Mesenchymal stem cell (in vitro differentiated cells and primary cell): ENCODE results near the gene MYO1E.

Source experiments
- DNase-seq: peaks from one replicate; pipeline ENCODE4 v3.0.0-alpha.2; 2013
- H2AFZ ChIP-seq: one replicate; pipeline ENCODE4 v1.6.1; 2013; ENCODE audit warnings: low read depth, mild to moderate bottlenecking, control low read depth, inconsistent platforms, low read length, moderate library complexity
- H2AK5ac ChIP-seq: 2 replicates; pipeline ENCODE4 v1.6.1; 2013; ENCODE audit warnings: low read length, moderate library complexity, mild to moderate bottlenecking, inconsistent platforms; ENCODE audit not compliant: severe bottlenecking
- H2BK120ac ChIP-seq: one replicate; pipeline ENCODE4 v1.6.1; 2013; ENCODE audit warnings: low read depth, mild to moderate bottlenecking, inconsistent platforms, low read length, moderate library complexity
- H2BK12ac ChIP-seq, 2 experiments: one replicate each; pipeline ENCODE4 v1.6.1; 2013; ENCODE audit warnings: inconsistent platforms in 2 of 2, low read length in 2 of 2, mild to moderate bottlenecking in 2 of 2, moderate library complexity in 2 of 2, control low read depth in 1 of 2
- H2BK15ac ChIP-seq: one replicate; pipeline ENCODE4 v1.6.1; 2013; ENCODE audit warnings: mild to moderate bottlenecking, low read depth, inconsistent platforms; ENCODE audit not compliant: poor library complexity, severe bottlenecking
- H2BK5ac ChIP-seq: 2 replicates; pipeline ENCODE4 v1.6.1; 2013; ENCODE audit warnings: low read depth, mild to moderate bottlenecking, low read length, control low read depth, inconsistent platforms; ENCODE audit not compliant: poor library complexity, severe bottlenecking
- H3K14ac ChIP-seq, 2 experiments: one replicate each; pipeline ENCODE4 v1.6.1; 2013; ENCODE audit warnings: inconsistent platforms in 2 of 2, low read length in 2 of 2, control low read depth in 1 of 2, mild to moderate bottlenecking in 1 of 2, moderate library complexity in 1 of 2
- H3K18ac ChIP-seq, 2 experiments: one replicate each; pipeline ENCODE4 v1.6.1; 2013; ENCODE audit warnings: inconsistent platforms in 2 of 2, low read length in 2 of 2, control low read depth in 1 of 2, low read depth in 1 of 2, mild to moderate bottlenecking in 1 of 2
- H3K23ac ChIP-seq, 2 experiments: one replicate each; pipeline ENCODE4 v1.6.1; 2013; ENCODE audit warnings: inconsistent platforms in 2 of 2, low read length in 2 of 2, mild to moderate bottlenecking in 2 of 2, moderate library complexity in 2 of 2, control low read depth in 1 of 2
- H3K27ac ChIP-seq: 2 replicates; pipeline ENCODE4 v1.5.1; 2013; ENCODE audit warnings: mild to moderate bottlenecking, moderate library complexity, low read length, control low read depth, inconsistent platforms; ENCODE audit not compliant: poor library complexity, severe bottlenecking
- H3K27me3 ChIP-seq, 2 experiments: 2 replicates each; pipeline versions ENCODE4 v1.6.1 to v1.7.0; 2013; ENCODE audit warnings: low read length in 2 of 2, mild to moderate bottlenecking in 2 of 2, moderate library complexity in 2 of 2, control low read depth in 1 of 2, inconsistent platforms in 1 of 2; ENCODE audit not compliant: control insufficient read depth in 1 of 2, insufficient read depth in 1 of 2
- H3K36me3 ChIP-seq, 2 experiments: 2 replicates each; pipeline versions ENCODE4 v1.6.1 to v1.7.0; 2013; ENCODE audit warnings: low read length in 2 of 2, control low read depth in 1 of 2, inconsistent platforms in 1 of 2, low read depth in 1 of 2, mild to moderate bottlenecking in 1 of 2; ENCODE audit not compliant: insufficient read depth in 2 of 2, control insufficient read depth in 1 of 2
- H3K4ac ChIP-seq, 2 experiments: one replicate each; pipeline ENCODE4 v1.6.1; 2013; ENCODE audit warnings: inconsistent platforms in 2 of 2, low read length in 2 of 2, mild to moderate bottlenecking in 2 of 2, moderate library complexity in 2 of 2, control low read depth in 1 of 2, low read depth in 1 of 2
- H3K4me1 ChIP-seq: 2 replicates; pipeline ENCODE4 v1.6.1; 2013; ENCODE audit warnings: low read depth, low read length, control low read depth; ENCODE audit not compliant: control insufficient read depth, insufficient read depth
- H3K4me2 ChIP-seq: 2 replicates; pipeline ENCODE4 v1.6.1; 2013; ENCODE audit warnings: low read length, mild to moderate bottlenecking, inconsistent platforms; ENCODE audit not compliant: poor library complexity, severe bottlenecking
- H3K4me3 ChIP-seq, 2 experiments: 2 replicates each; pipeline versions ENCODE4 v1.5.1 to v1.7.0; 2013; ENCODE audit warnings: low read length in 2 of 2, mild to moderate bottlenecking in 2 of 2, control low read depth in 1 of 2, low read depth in 1 of 2; ENCODE audit not compliant: insufficient read depth in 1 of 2
- H3K79me1 ChIP-seq: replicated peaks from 2 replicates; pipeline ENCODE4 v1.6.1; 2013; ENCODE audit warnings: mild to moderate bottlenecking, control low read depth, low read length, inconsistent platforms; ENCODE audit not compliant: poor library complexity, severe bottlenecking
- H3K9ac ChIP-seq: 2 replicates; pipeline ENCODE4 v1.7.0; 2013; ENCODE audit warnings: mild to moderate bottlenecking, low read length, moderate library complexity
- H3K9me3 ChIP-seq: 2 replicates; pipeline ENCODE4 v1.7.0; 2013; ENCODE audit warnings: mild to moderate bottlenecking, low read length; ENCODE audit not compliant: control insufficient read depth
- H4K8ac ChIP-seq: one replicate; pipeline ENCODE4 v1.6.1; 2013; ENCODE audit warnings: inconsistent platforms, mild to moderate bottlenecking, low read length, moderate library complexity
- H4K91ac ChIP-seq: one replicate; pipeline ENCODE4 v1.6.1; 2013; ENCODE audit warnings: mild to moderate bottlenecking, low read length, inconsistent platforms
- WGBS: methylation state at CpG from one replicate; pipeline ENCODE4 v1.1.7; 2013; ENCODE audit warnings: mixed read lengths; 5-methylcytosine and 5-hydroxymethylcytosine counted together

MYO1E gene

DNA sequence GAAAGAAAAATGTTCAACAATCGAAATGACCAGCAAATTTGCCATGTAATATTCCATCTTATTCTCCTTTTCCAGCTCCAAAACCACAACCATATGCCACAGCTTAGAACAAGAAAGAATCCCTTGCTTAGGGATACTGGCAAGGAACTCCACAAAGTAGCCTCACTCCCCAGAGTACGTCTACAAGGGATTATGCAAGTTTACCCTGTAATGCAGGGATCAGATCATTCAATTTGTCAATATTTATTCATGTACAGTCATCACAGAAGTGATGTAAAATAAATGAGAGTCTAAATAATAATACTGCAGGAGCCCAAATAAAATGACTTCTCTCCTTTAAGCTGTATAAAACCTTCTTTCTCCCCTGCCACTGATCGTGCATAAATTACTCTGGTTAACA lies 23.5 kb upstream of the MYO1E start:
- no peak overlapping the region for H3K4ac ChIP-seq
- H2BK5ac ChIP-seq: no peak overlapping the region
- no peak overlapping the region for H2BK12ac ChIP-seq
- H3K23ac ChIP-seq: no peak overlapping the region
- 70% methylated on average over 2 of the region's 3 CpGs for WGBS
- H2AFZ ChIP-seq: no peak overlapping the region
- H3K14ac ChIP-seq: no peak overlapping the region
- no peaks in the 10 kb centered on the region for H3K79me1 ChIP-seq
- H3K4me2 ChIP-seq: no peak overlapping the region
- H3K27me3 ChIP-seq: peaks cover 0 to 5% of the 10 kb centered on the region in 2 experiments
- H4K91ac ChIP-seq: no peak overlapping the region
- DNase-seq: no peak
- H4K8ac ChIP-seq: no peak overlapping the region
- no peak overlapping the region for H3K4me3 ChIP-seq
- H2AK5ac ChIP-seq: no peak overlapping the region
- no peak overlapping the region for H2BK15ac ChIP-seq
- no peaks in the 10 kb centered on the region for H3K9me3 ChIP-seq
- no peak overlapping the region for H3K27ac ChIP-seq
- H2BK120ac ChIP-seq: no peak overlapping the region
- H3K9ac ChIP-seq: no peak overlapping the region
- H3K18ac ChIP-seq: no peak overlapping the region
- peaks cover 1% of the 10 kb centered on the region for H3K4me1 ChIP-seq
- H3K36me3 ChIP-seq: no peaks in the 10 kb centered on the region

GRCh38 chr15:59394166-59394661 lies 21.5 kb upstream of the MYO1E start:
- Histone ChIP-seq H3K27ac (no peak overlapping the region), H3K18ac (no peak overlapping the region), H3K14ac (no peak overlapping the region), H2AFZ (no peak overlapping the region), H2BK12ac (no peak overlapping the region), H3K4me1 (no peaks in the 10 kb centered on the region), H2BK120ac (no peak overlapping the region), H2BK5ac (no peak overlapping the region), H3K9ac (no peak overlapping the region), H3K9me3 (no peaks in the 10 kb centered on the region), H3K4me3 (no peak overlapping the region), H3K79me1 (no peaks in the 10 kb centered on the region), H4K8ac (no peak overlapping the region), H3K4me2 (no peak overlapping the region), H4K91ac (no peak overlapping the region), H3K27me3 (no peaks in the 10 kb centered on the region), H3K36me3 (no peaks in the 10 kb centered on the region), H3K23ac (no peak overlapping the region), H2AK5ac (no peak overlapping the region), H2BK15ac (no peak overlapping the region), H3K4ac (no peak overlapping the region)
- DNase-seq: no peak
- 89% methylated on average over 9 of the region's 9 CpGs for WGBS

GRCh38 chr15:59392299-59392698 lies 19.6 kb upstream of the MYO1E start:
- no peak overlapping the region for H3K18ac ChIP-seq
- H3K4ac ChIP-seq: no peak overlapping the region
- H3K14ac ChIP-seq: no peak overlapping the region
- H3K9ac ChIP-seq: no peak overlapping the region
- no peak overlapping the region for H2BK120ac ChIP-seq
- H4K8ac ChIP-seq: no peak overlapping the region
- no peak for DNase-seq
- peaks cover 3% of the 10 kb centered on the region for H3K4me1 ChIP-seq
- no peaks in the 10 kb centered on the region for H3K79me1 ChIP-seq
- no peaks in the 10 kb centered on the region for H3K36me3 ChIP-seq
- H2AK5ac ChIP-seq: no peak overlapping the region
- H2BK5ac ChIP-seq: no peak overlapping the region
- H2BK12ac ChIP-seq: no peak overlapping the region
- no peak overlapping the region for H3K4me2 ChIP-seq
- H3K27ac ChIP-seq: no peak overlapping the region
- no peaks in the 10 kb centered on the region for H3K27me3 ChIP-seq
- no peak overlapping the region for H2AFZ ChIP-seq
- 73% methylated on average over 3 of the region's 5 CpGs for WGBS
- H3K9me3 ChIP-seq: no peaks in the 10 kb centered on the region
- no peak overlapping the region for H3K23ac ChIP-seq
- no peak overlapping the region for H3K4me3 ChIP-seq
- H4K91ac ChIP-seq: no peak overlapping the region
- H2BK15ac ChIP-seq: no peak overlapping the region

DNA sequence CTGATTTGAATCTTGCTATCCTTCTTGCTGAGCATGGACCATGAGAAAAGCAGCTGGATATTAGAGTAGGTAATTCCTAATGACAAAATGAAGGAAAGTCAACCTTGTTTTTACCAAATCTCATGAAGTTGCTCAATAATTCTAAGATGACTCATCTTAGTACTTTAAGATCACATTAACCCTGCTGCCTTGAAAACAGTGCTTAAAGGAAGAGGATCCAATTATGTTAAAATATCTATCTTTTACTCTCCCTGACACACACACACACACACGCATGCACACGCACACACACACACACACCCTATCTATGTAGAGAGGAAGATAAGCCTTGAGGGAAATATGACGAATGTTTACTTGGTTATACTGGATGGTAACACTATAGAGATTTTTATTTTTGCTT lies 16.0 kb upstream of the MYO1E start:
- no peaks in the 10 kb centered on the region for H3K9me3 ChIP-seq
- no CpG with 5 or more reads among the region's 3 CpGs for whole genome bisulfite sequencing
- H3K27ac ChIP-seq: no peak overlapping the region

More for the DNA sequence above, 16.0 kb upstream of the MYO1E start:
- no peak overlapping the region for H2AFZ ChIP-seq
- peak; percentile 58 for DNase-seq
- no peak overlapping the region for H2BK12ac ChIP-seq
- no peaks in the 10 kb centered on the region for H3K27me3 ChIP-seq
- H3K18ac ChIP-seq: no peak overlapping the region
- no peak overlapping the region for H4K8ac ChIP-seq
- H3K79me1 ChIP-seq: no peaks in the 10 kb centered on the region
- H3K4me1 ChIP-seq: peaks cover 3% of the 10 kb centered on the region
- H4K91ac ChIP-seq: no peak overlapping the region
- no peak overlapping the region for H3K4ac ChIP-seq
- H2BK120ac ChIP-seq: no peak overlapping the region
- no peak overlapping the region for H2AK5ac ChIP-seq
- no peak overlapping the region for H3K14ac ChIP-seq
- no peak overlapping the region for H2BK5ac ChIP-seq
- no peak overlapping the region for H3K4me2 ChIP-seq
- H3K36me3 ChIP-seq: no peaks in the 10 kb centered on the region
- H2BK15ac ChIP-seq: no peak overlapping the region
- H3K9ac ChIP-seq: no peak overlapping the region
- no peak overlapping the region for H3K4me3 ChIP-seq
- H3K23ac ChIP-seq: no peak overlapping the region
